GM10847 (cell line): ENCODE data around the gene ZNF385D.

Experiments
- POLR2A ChIP-seq: IDR thresholded peaks from 2 replicates; pipeline ENCODE4 v1.6.1; 2011; ENCODE audit not compliant: insufficient read length; ENCODE audit errors: extremely low read depth

The ZNF385D gene

DNA sequence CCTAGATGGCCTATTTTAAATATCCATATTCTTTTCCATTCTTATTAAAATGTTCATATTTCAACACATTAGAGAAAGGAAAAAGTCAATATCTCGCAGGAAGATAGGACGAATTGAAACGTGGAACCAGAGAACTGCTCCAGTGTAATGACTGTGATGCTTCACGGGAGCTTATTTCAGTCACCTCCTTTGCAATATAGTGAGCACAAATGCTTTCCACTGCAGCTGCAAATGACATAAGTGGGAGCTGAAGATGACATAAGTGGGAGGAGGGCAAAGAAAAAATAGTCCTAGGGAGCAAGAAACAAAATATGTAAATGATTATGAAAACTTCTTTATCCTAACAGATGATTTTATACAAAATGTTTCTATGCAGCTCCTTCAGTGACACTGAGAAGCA lies 324.1 kb downstream of the ZNF385D start:
- TF ChIP-seq POLR2A = no peak

DNA sequence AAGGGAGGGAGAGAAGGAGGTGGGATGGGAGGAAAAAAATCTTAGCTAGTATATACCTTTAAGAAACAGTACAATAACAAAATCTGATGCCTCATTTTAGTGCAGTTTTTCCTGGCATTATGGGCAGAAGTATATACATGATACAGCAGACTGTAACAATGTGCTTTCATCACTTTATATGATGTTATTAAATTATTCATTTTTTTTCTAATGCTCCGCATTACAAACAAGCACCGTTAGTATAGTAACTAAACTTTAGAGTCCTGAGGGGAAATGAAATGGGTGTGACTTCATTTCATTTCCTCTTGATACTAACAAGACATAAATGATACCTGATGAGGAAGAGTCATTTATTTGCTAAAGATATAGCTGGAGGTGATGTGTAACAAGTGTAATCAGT lies 325.3 kb downstream of the ZNF385D start:
- TF ChIP-seq POLR2A = no peak

DNA sequence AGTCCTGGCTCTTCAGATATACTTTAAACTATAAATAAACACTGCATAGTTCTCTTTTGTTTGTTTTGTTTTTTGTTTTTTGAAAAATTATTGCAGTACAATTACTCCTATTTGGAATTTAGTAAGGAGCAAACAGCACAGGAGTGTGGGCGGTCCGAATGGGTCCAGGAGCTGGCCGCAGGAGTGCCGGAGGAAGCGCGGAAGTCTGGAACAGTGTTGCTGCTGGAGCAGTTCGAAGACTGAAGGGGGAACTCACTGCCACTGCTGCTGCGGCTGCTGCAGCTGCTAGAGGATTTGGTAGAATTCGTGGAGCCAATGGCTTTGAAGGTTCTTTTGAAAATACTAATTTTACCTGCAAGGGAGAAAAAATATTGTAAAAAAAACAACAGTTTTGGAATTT lies 329.9 kb downstream of the ZNF385D start:
- no peak for TF ChIP-seq POLR2A

DNA sequence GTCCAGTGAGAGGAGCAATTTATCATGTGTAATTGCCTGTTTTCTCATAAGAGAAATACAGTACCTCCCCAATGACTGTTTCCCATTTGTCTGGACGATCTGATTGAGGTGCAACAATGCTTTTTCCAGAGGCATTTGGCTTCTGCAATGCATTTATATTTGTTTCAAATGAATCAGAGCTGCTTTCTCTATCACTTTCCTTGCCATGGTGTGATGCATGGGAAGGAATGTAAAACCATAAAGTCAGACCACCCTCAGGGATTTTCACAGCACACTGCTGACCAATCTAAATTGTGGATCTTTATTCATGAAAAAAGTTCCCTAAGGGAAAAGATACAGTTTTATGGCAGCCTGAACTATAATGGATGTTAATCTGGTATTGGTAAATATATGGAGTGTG lies 333.0 kb downstream of the ZNF385D start:
- TF ChIP-seq POLR2A = no peak

DNA sequence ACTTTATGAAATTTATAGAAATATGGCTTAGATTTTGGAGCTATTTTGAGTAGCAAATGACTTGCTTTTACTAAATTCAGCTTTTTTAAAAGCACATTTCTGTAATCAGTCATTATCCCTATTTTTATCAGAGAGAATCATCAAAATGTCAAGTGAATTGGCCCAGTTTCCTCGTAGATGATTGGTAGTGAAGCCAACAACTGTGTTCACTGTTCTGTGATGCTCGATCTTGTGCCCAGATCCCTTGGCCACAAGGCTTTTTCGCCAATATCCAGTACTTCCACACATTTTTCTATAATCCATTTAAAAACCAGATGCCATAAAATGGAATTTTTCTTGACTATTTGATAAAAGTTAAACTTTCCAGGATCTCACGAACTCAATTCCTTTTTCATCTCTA lies 336.5 kb downstream of the ZNF385D start:
- no peak for TF ChIP-seq POLR2A

DNA sequence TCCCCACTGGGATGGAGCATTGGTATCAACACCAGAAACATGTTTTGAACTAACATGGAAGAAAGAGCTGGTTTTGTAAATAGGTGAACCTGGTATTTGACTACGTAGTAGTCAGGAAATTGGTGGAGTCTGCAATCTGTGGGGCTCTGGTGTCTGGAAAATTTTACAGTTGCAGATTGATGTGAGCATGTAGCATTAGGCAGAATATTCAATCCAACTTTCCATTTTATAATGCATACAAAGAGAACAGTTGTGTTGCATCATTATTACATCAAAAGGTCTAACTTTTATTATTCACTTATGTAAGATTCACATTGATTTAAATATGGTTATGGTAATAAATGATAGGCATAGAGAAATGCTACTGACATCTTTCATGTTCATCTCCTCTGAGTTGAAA lies 340.0 kb downstream of the ZNF385D start:
- TF ChIP-seq POLR2A = no peak

DNA sequence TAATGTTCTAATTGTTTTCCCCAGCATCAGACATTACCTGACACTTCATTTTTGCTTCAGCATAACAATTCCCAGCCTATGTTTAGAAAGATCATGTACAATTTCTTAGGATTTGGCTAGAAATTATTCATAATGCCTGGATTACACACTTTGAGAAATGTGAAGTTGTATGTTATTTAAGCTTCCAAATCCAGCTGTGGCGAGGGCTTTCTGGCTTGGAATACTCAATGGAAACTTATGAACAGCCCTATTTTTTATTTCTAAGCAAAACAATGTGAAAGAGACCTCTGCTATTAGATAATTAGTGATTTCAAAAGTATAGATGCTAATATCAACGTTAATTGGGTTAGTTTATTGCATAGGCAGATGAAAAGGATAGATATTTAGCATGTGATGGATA lies 341.6 kb downstream of the ZNF385D start:
- TF ChIP-seq POLR2A = no peak

DNA sequence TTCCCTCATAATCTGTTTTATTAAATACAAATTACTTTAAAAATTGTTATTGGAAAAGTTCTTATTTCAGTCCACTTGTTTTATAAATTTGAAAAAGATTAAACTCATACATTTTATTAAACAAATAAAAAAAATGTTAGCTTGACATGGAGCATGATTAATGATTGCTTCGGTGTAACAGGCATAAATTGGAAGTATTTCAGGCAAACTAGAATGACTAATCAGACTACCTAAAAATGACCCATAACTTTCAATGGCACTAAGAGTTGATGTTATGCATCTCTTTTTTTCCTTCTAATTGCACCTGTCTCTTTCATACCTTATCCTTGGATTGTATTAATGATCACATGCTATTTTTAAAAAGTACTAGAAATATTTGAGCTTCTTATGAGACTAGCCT lies 343.3 kb downstream of the ZNF385D start:
- TF ChIP-seq POLR2A = no peak

DNA sequence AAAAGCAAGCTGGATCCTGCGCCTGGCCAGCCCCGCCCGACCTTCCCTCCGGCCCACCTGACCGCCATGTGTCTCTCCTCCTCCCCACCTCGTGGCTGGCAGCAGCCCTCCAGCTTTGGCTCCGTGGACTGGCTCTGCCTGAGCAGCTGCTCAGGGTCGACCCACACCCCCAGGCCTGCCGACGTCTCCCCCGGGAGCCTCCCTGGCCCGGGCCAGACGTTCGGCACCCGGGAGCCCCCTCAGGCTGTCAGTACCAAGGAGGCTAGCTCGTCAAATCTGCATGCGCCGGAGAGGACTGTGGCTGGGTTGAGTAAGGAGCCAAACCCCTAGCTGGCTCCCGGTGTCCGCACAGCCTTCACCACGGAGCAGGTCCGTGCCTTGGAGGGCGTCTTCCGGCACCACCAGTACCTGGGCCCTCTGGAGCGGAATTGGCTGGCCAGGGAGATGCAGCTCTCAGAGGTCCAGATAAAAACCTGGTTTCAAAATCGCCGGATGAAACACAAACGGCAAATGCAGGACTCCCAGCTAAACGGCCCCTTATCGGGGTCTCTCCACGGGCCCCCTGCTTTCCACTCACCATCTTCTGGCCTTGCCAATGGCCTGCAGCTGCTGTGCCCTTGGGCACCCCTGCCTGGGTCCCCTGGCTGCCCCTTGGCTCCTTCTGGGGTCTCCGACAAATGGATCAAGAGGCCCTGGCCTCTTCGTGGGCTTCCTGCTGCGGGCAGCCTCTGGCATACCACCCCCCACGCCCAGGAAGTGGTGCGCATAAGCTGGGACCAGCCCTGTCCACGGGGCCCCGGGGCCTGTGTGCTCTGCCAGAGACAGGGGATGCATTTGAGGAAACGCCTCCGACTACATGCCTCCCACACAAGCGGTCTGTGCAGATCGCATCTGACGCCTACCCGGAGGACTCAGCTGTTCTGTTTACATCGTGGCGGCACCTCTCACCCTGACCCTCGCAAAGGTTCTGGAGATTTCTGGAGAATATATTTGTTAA lies 345.0 kb downstream of the ZNF385D start:
- no peak for TF ChIP-seq POLR2A

DNA sequence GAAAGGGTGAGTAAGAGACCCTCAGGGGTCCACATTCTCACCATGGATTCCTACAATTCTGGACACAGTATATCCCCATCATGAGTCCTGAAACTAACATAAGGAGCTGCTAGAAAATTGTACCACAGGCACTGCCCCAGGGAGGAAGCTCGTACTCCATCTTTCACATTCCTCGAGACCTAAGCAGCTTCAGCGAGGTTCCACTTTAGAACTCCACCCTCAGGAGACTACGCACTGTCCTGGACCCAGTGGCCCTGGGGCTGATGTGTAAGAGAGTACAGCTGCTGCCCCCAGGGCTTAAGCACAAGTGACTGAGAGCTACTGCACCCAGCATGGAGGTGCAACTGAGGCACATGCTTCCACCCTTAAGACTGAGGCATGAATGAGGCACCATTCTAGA lies 352.5 kb downstream of the ZNF385D start:
- no peak for TF ChIP-seq POLR2A

DNA sequence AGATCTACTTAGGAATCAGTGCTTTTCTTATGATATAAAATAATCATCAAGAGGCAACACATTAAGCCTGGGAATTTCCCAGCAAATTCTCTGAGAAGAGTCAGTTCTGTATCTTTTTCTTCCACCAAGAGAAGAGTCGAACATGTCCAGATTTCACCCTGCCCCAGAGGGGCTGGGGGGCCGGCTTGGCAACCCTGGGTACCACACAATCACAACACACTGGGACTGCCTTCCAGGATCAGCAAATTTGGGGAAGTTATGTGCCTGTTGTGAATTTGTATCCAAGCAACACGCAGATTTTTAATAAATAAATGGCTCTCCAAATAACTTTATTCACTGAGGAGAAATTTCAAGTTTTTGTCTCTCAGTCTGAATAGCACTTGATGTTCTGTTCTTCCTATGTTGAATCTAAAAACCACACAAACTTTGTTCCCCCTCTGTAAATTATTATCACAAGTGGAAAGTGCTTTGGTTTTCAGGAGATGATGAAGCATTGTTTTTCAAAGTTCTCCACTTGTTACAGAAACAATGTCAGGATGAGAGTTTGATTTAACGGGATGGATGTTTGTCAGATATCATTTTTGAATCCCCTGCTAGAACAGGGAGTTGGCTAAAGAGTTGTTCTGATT lies 357.2 kb downstream of the ZNF385D start:
- TF ChIP-seq POLR2A = no peak

DNA sequence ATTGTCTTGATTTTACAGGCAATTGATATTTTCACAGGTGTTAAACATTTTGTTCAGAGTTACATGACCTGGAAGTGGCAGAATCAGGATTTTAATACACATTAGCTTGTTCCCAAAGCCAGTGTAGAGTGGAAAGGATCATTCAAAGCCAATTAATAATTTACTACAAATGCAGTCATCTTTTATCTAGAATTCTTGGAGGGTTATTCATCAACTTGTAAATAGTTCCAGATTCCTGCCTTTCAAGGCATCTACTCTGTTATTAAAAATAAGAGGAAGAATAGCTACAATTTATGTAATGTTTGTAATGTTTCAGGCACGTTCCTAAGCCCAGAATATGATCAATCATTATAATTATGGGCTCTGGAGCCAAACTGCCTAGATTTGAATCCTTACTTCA lies 358.5 kb downstream of the ZNF385D start:
- no peak for TF ChIP-seq POLR2A

DNA sequence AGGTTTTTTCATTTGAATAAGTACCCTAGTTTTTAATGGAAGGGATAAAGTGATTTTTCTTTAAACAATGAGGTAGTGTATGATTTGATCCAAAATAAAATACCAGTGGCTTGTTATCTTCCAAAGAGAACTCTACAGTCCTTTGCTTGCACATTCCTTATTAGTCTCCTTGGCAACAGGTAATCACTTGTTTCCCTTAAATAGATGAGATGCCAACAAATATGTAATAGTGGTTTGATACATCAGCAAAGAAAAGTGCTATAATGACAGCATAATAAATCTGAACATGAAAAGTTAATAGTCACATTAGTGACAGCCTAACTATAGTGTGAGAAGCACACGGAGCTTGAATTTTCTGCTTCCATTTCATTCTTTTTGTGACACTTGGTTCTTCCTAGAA lies 360.2 kb downstream of the ZNF385D start:
- no peak for TF ChIP-seq POLR2A

DNA sequence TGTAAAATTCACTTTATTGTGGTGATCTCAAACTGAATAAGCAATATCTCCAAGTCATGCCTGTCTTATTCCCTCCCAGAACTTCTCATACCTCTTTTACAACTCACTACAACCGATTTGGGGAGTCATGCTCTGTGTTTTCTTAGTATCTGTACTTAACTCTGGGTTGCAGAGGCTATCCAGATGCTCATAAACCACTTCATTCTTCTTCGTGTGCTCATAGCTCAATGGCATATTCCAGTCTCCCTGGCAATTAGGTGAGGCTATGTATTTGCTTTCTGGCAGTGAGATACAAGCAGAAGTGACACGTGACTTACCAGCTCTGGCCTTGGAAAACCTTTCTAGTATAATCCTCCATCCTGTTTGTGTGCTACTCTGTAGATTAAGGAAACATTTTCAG lies 360.9 kb downstream of the ZNF385D start:
- no peak for TF ChIP-seq POLR2A

DNA sequence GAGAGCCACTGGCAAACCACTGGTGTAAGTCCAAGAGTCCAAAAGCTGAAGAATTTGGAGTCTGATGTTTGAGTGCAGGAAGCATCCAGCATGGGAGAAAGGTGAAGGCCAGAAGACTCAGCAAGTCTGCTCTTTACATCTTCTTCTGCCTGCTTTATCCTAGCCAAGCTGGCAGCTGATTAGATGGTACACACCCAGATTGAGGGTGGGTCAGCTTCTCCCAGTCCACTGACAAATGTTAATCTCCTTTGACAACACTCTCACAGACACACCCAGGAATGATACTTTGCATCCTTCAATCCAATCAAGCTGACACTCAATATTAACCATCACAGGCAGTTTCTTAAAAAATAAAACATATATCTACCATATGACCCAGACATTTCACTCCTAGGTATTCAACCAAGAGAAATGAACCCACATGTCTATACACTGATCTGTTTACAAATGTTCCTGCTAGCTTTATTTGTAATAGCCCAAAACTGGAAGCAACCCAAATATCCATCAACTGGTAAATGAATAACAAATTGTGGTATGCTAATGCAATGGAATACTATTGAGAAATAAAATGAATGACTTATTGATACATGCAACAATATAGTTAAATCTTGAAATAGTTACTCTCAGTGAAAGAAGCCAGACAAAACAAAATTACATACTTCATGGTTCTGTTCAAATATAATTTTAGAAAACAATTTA lies 373.8 kb downstream of the ZNF385D start:
- no peak for TF ChIP-seq POLR2A

DNA sequence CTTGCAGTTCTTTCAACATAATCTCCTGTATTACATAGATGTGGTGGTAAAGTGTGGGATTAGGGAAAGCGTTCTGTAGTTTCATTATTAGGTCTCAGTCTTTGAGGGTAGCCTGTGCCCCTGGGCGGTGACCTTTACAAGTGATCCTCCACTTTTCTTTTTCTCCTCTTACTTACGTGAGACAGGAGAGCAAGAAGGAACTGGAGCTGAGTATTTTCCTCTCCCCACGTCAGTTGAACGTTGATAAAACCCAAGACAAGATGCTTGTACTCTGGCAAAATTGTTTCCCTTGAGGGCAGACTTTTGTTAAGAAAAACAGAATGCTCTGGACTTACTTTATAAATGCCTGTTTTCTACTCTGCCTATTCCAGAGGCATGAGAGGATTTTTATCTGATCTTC lies 378.7 kb downstream of the ZNF385D start:
- no peak for TF ChIP-seq POLR2A
